ENCODE data around the gene TMEM187. TPM values are rescaled to one million over a fixed set of nuclear protein-coding genes. Genes with fewer than 3 reads are reported as not detected.

Gene TMEM187
- total RNA-seq, 1 donor from 2014 or later: 14.4 TPM

DNA sequence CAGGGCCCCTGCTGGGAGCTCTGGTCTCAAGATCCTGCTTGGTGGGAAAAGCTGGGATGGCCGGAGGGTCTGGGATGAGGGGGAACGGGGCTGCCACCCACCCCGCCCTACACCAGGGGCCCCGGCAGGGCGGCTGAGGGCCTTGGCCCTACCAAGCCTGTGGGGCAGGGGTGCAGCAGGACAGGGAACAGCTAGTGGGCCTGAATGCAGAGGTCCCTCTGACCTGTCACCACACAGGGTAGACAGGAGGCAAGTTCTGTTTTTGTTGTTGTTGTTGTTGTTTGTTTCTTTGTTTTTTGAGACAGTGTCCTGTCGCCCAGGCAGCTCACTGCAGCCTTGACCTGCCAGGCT, 27.8 kb upstream of the TMEM187 start:
- no peak for DNase-seq (ENCODE audit: extremely low spot score, unreplicated experiment)
- no peak overlapping the region for H3K4me3 Mint-ChIP-seq
- no peaks in the 10 kb centered on the region for H3K27me3 Mint-ChIP-seq
- peaks cover 17% of the 10 kb centered on the region for H3K4me1 Mint-ChIP-seq (ENCODE audit: unreplicated experiment)
- H3K36me3 Mint-ChIP-seq: peaks cover 4% of the 10 kb centered on the region
- no peaks in the 10 kb centered on the region for H3K9me3 Mint-ChIP-seq
- TF ChIP-seq, protein P1, sequence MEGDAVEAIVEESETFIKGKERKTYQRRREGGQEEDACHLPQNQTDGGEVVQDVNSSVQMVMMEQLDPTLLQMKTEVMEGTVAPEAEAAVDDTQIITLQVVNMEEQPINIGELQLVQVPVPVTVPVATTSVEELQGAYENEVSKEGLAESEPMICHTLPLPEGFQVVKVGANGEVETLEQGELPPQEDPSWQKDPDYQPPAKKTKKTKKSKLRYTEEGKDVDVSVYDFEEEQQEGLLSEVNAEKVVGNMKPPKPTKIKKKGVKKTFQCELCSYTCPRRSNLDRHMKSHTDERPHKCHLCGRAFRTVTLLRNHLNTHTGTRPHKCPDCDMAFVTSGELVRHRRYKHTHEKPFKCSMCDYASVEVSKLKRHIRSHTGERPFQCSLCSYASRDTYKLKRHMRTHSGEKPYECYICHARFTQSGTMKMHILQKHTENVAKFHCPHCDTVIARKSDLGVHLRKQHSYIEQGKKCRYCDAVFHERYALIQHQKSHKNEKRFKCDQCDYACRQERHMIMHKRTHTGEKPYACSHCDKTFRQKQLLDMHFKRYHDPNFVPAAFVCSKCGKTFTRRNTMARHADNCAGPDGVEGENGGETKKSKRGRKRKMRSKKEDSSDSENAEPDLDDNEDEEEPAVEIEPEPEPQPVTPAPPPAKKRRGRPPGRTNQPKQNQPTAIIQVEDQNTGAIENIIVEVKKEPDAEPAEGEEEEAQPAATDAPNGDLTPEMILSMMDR (conservative IDR thresholded peaks at IDR 0.05): no peak
- H3K27ac Mint-ChIP-seq: no peak overlapping the region

DNA sequence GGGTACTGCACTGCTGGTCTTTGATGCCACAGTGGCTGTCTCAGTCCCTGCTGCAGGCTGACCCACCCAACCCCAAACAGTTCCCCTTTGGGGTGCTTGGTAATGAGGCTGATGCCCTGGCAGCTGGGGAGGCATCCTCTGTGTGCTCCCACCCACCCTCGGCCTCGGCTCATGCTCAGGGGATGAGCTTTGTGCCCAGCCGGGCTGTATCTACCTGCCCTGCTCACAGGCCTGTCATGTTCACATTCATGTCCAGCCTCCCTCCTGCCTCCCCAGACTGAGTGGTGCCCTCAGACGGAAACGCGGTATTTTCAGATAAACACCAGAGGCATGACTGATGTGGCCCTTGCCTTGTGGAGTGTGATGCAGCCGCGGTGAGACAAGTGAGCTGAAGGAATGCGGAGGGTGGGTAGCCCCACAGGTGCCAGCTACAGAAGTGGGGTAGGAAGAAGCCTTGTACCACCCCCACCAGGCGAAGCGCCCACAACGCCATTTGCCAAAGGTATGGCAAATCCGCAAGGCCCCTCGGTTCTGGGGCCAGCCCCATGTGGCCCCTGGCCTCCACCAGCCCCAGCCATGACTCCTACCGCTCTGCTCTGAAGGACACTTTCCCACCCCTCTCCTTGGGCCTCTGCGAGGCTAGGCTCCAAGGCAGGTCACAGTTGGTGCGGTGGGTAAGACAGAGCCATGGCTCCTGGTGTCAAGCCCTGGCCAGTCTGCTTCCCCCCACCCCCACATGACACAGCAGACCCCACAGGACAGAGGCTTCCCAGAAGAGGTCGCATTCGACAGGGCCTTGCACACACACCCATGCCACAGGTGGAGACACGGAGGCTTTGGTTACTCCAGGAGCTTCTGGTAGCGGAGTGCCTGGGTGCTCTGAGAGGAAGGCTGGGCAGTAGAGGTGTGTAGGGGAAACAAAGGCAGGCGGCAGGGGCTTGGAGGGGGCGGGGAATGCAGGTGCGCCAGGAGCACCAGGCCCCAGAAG, 26.3 kb upstream of the TMEM187 start:
- peaks cover 17% of the 10 kb centered on the region for H3K4me1 Mint-ChIP-seq (ENCODE audit: unreplicated experiment)
- H3K36me3 Mint-ChIP-seq: peaks cover 8% of the 10 kb centered on the region
- TF ChIP-seq, protein P1 (conservative IDR thresholded peaks at IDR 0.05): no peak
- DNase-seq (ENCODE audit: extremely low spot score, unreplicated experiment): no peak
- no peaks in the 10 kb centered on the region for H3K27me3 Mint-ChIP-seq
- no peak overlapping the region for H3K27ac Mint-ChIP-seq
- no peak overlapping the region for H3K4me3 Mint-ChIP-seq
- no peaks in the 10 kb centered on the region for H3K9me3 Mint-ChIP-seq

DNA sequence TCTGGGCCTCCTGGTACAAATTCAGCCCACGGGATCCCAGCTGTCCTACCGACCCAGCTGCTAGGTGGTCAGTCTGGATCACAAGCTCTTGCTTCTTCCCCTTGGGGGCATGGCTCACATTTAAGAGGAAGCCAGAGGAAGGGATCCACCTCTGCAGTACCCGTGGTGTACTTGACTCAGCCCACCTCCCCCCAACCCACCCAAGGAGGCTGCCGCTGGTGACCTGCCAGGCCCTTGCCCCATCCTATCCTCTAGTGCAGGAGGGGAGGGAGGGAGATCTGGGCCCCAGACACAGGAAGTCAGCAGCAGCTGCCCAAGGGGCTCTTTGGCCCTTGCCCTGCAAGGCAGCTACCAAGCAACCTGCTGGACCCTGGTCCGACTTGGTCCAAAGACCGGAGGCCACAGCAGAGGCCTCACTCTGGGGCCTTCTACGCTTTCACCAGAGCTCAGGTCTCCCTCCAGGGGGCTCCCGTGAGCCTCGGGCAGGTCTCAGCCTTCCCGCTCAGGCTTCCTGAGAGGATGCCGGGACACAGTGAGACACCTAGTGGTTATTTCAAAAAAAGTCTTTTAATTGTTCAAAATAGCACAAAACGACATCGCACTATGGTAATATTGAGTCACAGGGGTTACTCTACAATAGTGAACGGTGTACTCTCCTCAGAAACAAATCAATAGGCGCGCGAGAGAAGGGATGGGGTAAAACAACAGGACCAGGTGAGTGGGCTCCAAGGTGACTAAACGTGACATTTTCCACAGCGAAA, 25.4 kb upstream of the TMEM187 start:
- Mint-ChIP-seq H3K4me1 (ENCODE audit: unreplicated experiment) (peaks cover 17% of the 10 kb centered on the region), H3K27ac (peak overlapping the region; percentile 65), H3K36me3 (peaks cover 8% of the 10 kb centered on the region), H3K4me3 (no peak overlapping the region), H3K27me3 (no peaks in the 10 kb centered on the region), H3K9me3 (no peaks in the 10 kb centered on the region)
- no peak for DNase-seq (ENCODE audit: extremely low spot score, unreplicated experiment)
- TF ChIP-seq, protein P1 (conservative IDR thresholded peaks at IDR 0.05): peak; percentile 87

DNA sequence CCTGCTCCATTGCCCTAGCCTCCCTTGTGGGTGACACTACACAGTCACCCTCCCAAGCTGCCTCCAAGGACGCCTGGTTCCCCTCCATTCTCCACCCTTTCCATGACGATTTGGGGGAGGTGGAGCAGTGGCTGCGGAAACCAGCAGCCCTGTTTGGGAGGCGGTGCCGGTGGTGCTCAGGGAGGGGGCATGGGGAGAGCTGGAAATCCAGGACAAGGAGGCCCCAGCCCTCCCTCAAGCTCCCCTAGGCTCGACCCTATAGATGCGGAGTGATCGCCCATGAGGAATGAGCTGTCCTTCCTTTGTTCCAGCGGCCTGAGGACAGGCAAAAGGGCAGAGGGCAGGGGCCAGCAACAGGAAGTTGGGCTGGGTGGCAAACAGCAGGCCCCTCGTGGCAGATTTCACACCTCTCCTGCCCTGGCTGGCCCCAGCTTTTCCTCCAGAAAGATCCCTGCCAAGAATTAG, 24.5 kb upstream of the TMEM187 start:
- Mint-ChIP-seq H3K4me3 (no peak overlapping the region), H3K27ac (peak overlapping the region; percentile 75), H3K36me3 (peaks cover 8% of the 10 kb centered on the region), H3K9me3 (no peaks in the 10 kb centered on the region), H3K27me3 (no peaks in the 10 kb centered on the region), H3K4me1 (ENCODE audit: unreplicated experiment) (peaks cover 17% of the 10 kb centered on the region)
- TF ChIP-seq, protein P1 (conservative IDR thresholded peaks at IDR 0.05): no peak
- DNase-seq (ENCODE audit: extremely low spot score, unreplicated experiment): no peak

DNA sequence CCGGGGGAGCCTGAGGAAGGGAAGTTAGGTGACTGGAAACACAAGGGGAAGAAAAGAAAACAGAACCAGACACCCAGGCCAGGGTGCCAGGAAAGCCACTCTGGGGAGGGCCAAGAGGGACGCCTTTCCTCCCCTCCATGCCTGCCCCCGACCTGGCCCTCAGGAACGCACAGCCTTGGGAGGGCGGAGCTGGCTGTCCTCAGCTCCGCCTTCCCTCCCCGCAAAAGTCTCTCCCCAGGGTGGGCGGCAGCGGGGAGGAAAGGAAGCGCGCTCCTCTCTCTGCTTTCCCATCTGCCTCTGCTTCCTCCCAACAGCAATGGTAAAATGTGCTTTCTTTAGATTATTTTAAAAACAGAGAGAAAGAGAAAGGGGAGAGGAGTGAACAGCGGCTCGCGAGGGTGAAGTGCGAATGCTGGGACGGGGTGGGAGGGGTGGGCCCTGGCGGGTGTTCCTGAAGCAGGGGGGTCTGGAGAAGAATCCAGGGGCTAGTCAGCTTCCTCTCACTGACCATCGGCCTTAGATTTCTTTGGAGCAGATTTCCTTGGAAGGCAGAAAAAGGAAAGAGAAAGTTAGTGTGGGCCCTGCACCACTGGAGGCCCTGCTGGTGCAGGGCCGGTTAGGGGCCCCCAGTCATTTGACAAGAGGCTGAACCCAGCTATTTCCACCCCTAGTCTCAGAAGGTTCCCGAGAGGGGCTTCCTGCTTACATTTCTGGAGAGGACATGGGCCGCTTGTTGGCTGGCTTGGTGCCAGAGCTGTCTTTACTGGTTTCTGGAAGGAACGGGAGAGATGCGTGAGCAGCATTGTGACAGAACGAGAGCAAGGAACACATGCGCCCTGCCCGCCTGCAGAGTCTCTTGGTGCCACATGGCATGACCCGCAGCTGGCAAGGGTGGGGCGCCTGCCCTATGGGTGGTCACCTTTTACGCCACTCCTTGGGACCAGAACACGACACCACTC, 23.4 kb upstream of the TMEM187 start:
- peak overlapping the region; percentile 75 for H3K27ac Mint-ChIP-seq
- H3K4me1 Mint-ChIP-seq (ENCODE audit: unreplicated experiment): peaks cover 17% of the 10 kb centered on the region
- TF ChIP-seq, protein P1 (conservative IDR thresholded peaks at IDR 0.05): no peak

More for the DNA sequence above, 23.4 kb upstream of the TMEM187 start:
- Mint-ChIP-seq H3K4me3 (no peak overlapping the region), H3K27me3 (no peaks in the 10 kb centered on the region), H3K36me3 (peaks cover 8% of the 10 kb centered on the region), H3K9me3 (no peaks in the 10 kb centered on the region)
- no peak for DNase-seq (ENCODE audit: extremely low spot score, unreplicated experiment)
